Naive thymus-derived CD4-positive, alpha-beta T cell (primary cell): Measurements from ENCODE around the gene MLLT11. TPM values are rescaled to one million over a fixed set of nuclear protein-coding genes. Genes with fewer than 3 reads are reported as not detected.
A peak's percentile ranks its signal among the peaks of the same experiment; 100 is the strongest.

Source experiments
- ATAC-seq: fragments of 150-1000 bp; cut with Tn5 transposase; 2 replicates; pipeline ENCODE4 v1.10.0; 2021; ENCODE audit warnings: mild to moderate bottlenecking, moderate library complexity
- CTCF ChIA-PET: fragments of 350-600 bp; sonication (Branson Sonifier 250); formaldehyde crosslinking; loops from one replicate; lab custom pipeline; 2021; ENCODE audit warnings: antibody characterized with exemption; lab: Charles Lee
- POLR2A ChIA-PET: fragments of 350-600 bp; sonication (Branson Sonifier 250); formaldehyde crosslinking; loops from one replicate; lab custom pipeline; 2021; ENCODE audit warnings: antibody characterized with exemption, inconsistent platforms; lab: Charles Lee
- DNase-seq, 9 donors: peaks; one replicate each; pipeline versions ENCODE4 v3.0.0 to v3.0.0-alpha.2; 2020 to 2022; ENCODE audit warnings: mixed read lengths in 1 of 9
- H3K27ac ChIP-seq: one replicate; pipeline ENCODE4 v1.7.0; 2013; ENCODE audit warnings: mild to moderate bottlenecking, low read depth, low read length, moderate library complexity
- H3K27me3 ChIP-seq, 2 donors: one replicate each; pipeline ENCODE4 v1.7.0; 2013; ENCODE audit warnings: low read length in 2 of 2, mild to moderate bottlenecking in 2 of 2, moderate library complexity in 2 of 2; ENCODE audit not compliant: control insufficient read depth in 2 of 2, insufficient read depth in 2 of 2
- H3K36me3 ChIP-seq, 3 experiments: 1 replicate in 2 of 3; 2 replicates in 1 of 3; pipeline ENCODE4 v1.7.0; 2013; ENCODE audit warnings: low read length in 3 of 3, mild to moderate bottlenecking in 3 of 3, moderate library complexity in 1 of 3; ENCODE audit not compliant: insufficient read depth in 3 of 3, control insufficient read depth in 2 of 3
- H3K4me1 ChIP-seq, 2 donors: one replicate each; pipeline ENCODE4 v1.7.0; 2013; ENCODE audit warnings: low read length in 2 of 2, mild to moderate bottlenecking in 2 of 2, moderate library complexity in 1 of 2; ENCODE audit not compliant: control insufficient read depth in 2 of 2, insufficient read depth in 2 of 2
- H3K4me3 ChIP-seq: 2 replicates; pipeline ENCODE4 v1.7.0; 2013; ENCODE audit warnings: mild to moderate bottlenecking, low read length
- H3K9me3 ChIP-seq, 3 experiments: 1 replicate in 2 of 3; 2 replicates in 1 of 3; pipeline ENCODE4 v1.7.0; 2013; ENCODE audit warnings: low read length in 3 of 3; ENCODE audit not compliant: control insufficient read depth in 2 of 3
- H3K27ac Mint-ChIP-seq, 9 donors: one replicate each; pipeline ENCODE4 v1.8.0; 2020 to 2022; ENCODE audit warnings: mixed read lengths in 9 of 9, mild to moderate bottlenecking in 8 of 9, moderate library complexity in 5 of 9, inconsistent platforms in 2 of 9
- H3K27me3 Mint-ChIP-seq, 5 donors: one replicate each; pipeline ENCODE4 v1.8.0; 2021 to 2022; ENCODE audit warnings: mixed read lengths in 5 of 5, mild to moderate bottlenecking in 1 of 5
- H3K36me3 Mint-ChIP-seq, 5 donors: one replicate each; pipeline ENCODE4 v1.8.0; 2020 to 2022; ENCODE audit warnings: mixed read lengths in 5 of 5, mild to moderate bottlenecking in 3 of 5, inconsistent platforms in 1 of 5
- H3K4me1 Mint-ChIP-seq, 7 donors: one replicate each; pipeline ENCODE4 v1.8.0; 2020 to 2022; ENCODE audit warnings: mixed read lengths in 7 of 7, mild to moderate bottlenecking in 3 of 7, inconsistent platforms in 1 of 7
- H3K4me3 Mint-ChIP-seq, 10 donors: one replicate each; pipeline ENCODE4 v1.8.0; 2020 to 2022; ENCODE audit warnings: mild to moderate bottlenecking in 10 of 10, mixed read lengths in 10 of 10, moderate library complexity in 6 of 10, inconsistent platforms in 2 of 10
- H3K9me3 Mint-ChIP-seq, 11 donors: one replicate each; pipeline ENCODE4 v1.8.0; 2020 to 2022; ENCODE audit warnings: mixed read lengths in 11 of 11, mild to moderate bottlenecking in 4 of 11, inconsistent platforms in 1 of 11, moderate library complexity in 1 of 11
- intact Hi-C, 2 donors: fragments of 100-400 bp; cut with micrococcal nuclease; formaldehyde crosslinking; loops; one replicate each; pipeline ENCODE4 v1.15.1; 2023
- polyA plus RNA-seq, 2 donors: library from polyadenylated mRNA; unstranded; fragments of 300-500 nt; fragmentation: Illumina TruSeq; gene quantifications; one replicate each; pipeline ENCODE4 v1.2.3, GENCODE V29; 2021
- total RNA-seq, 6 experiments: library from RNA in 5 of 6; stranded (reverse) in 5 of 6; gene quantifications; 1 replicate in 5 of 6; 2 replicates in 1 of 6; pipeline ENCODE4 v1.2.3 and lab custom pipeline; 2021 to 2026

MLLT11 gene
- total and polyA plus RNA-seq, 7 experiments from 2014 or later, result 3.3 to 6.0 (median 4.6) TPM

GRCh38 chr1:151113877-151114276 lies 53.7 kb downstream of the MLLT11 start:
- intact Hi-C loops, result no loop called here
- peak overlapping the region in 1 of 9 donors; percentile 33 for H3K27ac Mint-ChIP-seq
- H3K4me1 ChIP-seq, result no peaks in the 10 kb centered on the region
- no peak for ATAC-seq
- H3K9me3 Mint-ChIP-seq, result no peaks in the 10 kb centered on the region
- H3K36me3 ChIP-seq, result peaks cover 0 to 29% (median 4%) of the 10 kb centered on the region in 3 experiments
- H3K36me3 Mint-ChIP-seq, result peaks cover 6 to 13% (median 11%) of the 10 kb centered on the region in 5 donors
- H3K4me1 Mint-ChIP-seq, result no peaks in the 10 kb centered on the region
- no peaks in the 10 kb centered on the region for H3K9me3 ChIP-seq
- H3K4me3 ChIP-seq, result no peak overlapping the region
- CTCF ChIA-PET, result interaction anchor here (0.6 to 1.3 kb wide), 3 partner anchors 138 to 214 kb away, joined by 4 to 6 read pairs (median 5); no protein-coding TSS in a partner anchor
- no peak overlapping the region for H3K27ac ChIP-seq
- no peaks in the 10 kb centered on the region for H3K27me3 Mint-ChIP-seq
- POLR2A ChIA-PET, result interaction anchor here (0.7 kb wide), 1 partner anchor 41 kb away, joined by 4 read pairs; no protein-coding TSS in a partner anchor
- DNase-seq, result no peak
- H3K4me3 Mint-ChIP-seq, result no peak overlapping the region
- no peaks in the 10 kb centered on the region for H3K27me3 ChIP-seq

Other genes starting within 250 kb of the MLLT11 start
- 10 to 100 TPM; 29.4 to 48.4 (median 38.3) TPM for gene ARNT, start 183.8 kb upstream of the MLLT11 start, total RNA-seq
- 10 to 100 TPM; 21.3 to 31.4 TPM for gene ARNT, start 183.8 kb upstream of the MLLT11 start, polyA plus RNA-seq
- gene CTXND2, start 173.3 kb upstream of the MLLT11 start, total RNA-seq, result not detected
- not detected for gene CTXND2, start 173.3 kb upstream of the MLLT11 start, polyA plus RNA-seq
- 10 to 100 TPM; 57.3 to 94.9 (median 61.7) TPM for gene SETDB1, start 134.0 kb upstream of the MLLT11 start, total RNA-seq
- 10 to 100 TPM; 13.4 to 16.7 TPM for gene SETDB1, start 134.0 kb upstream of the MLLT11 start, polyA plus RNA-seq
- gene CERS2, start 85.6 kb upstream of the MLLT11 start, total RNA-seq, result 100 to 1,000 TPM; 101 to 169 (median 136) TPM
- gene CERS2, start 85.6 kb upstream of the MLLT11 start, polyA plus RNA-seq, result 100 to 1,000 TPM; 109 to 179 TPM
- not detected for gene ANXA9, start 78.1 kb upstream of the MLLT11 start, total RNA-seq
- under 1 TPM; 0.17 to 0.38 TPM for gene ANXA9, start 78.1 kb upstream of the MLLT11 start, polyA plus RNA-seq
- 10 to 100 TPM; 24.6 to 53.4 (median 29.9) TPM for gene MINDY1, start 53.5 kb upstream of the MLLT11 start, total RNA-seq
- gene MINDY1, start 53.5 kb upstream of the MLLT11 start, polyA plus RNA-seq, result 10 to 100 TPM; 12.8 to 33.1 TPM
- 10 to 100 TPM; 13.3 to 41.8 (median 17.2) TPM for gene PRUNE1, start 51.9 kb upstream of the MLLT11 start, total RNA-seq
- 10 to 100 TPM; 54.6 to 68.8 TPM for gene PRUNE1, start 51.9 kb upstream of the MLLT11 start, polyA plus RNA-seq
- gene BNIPL, start 23.8 kb upstream of the MLLT11 start, total RNA-seq, result 1 to 10 TPM in 4 of 5 experiments, under 1 TPM in 1; 0.37 to 9.4 (median 1.9) TPM
- gene BNIPL, start 23.8 kb upstream of the MLLT11 start, polyA plus RNA-seq, result under 1 TPM; 0.08 to 0.17 TPM
- gene C1orf56, start 12.6 kb upstream of the MLLT11 start, total RNA-seq, result 1 to 10 TPM in 2 of 5 experiments, under 1 TPM in 3; 0.64 to 3.2 (median 0.82) TPM
- gene C1orf56, start 12.6 kb upstream of the MLLT11 start, polyA plus RNA-seq, result 1 to 10 TPM; 3.5 to 4.3 TPM
- gene CDC42SE1, start 775 bp upstream of the MLLT11 start, total RNA-seq, result 100 to 1,000 TPM; 362 to 516 (median 425) TPM
- 100 to 1,000 TPM in 1 of 2 donors, 10 to 100 TPM in 1; 85.6 to 111 TPM for gene CDC42SE1, start 775 bp upstream of the MLLT11 start, polyA plus RNA-seq
- gene GABPB2, start 10.4 kb downstream of the MLLT11 start, total RNA-seq, result 10 to 100 TPM; 13.7 to 42.2 (median 32.2) TPM
- 10 to 100 TPM in 1 of 2 donors, 1 to 10 TPM in 1; 9.6 to 17.8 TPM for gene GABPB2, start 10.4 kb downstream of the MLLT11 start, polyA plus RNA-seq
- gene SEMA6C, start 86.2 kb downstream of the MLLT11 start, total RNA-seq, result 10 to 100 TPM in 2 of 5 experiments, 1 to 10 TPM in 3; 2.5 to 12.4 (median 4.7) TPM
- 1 to 10 TPM in 1 of 2 donors, under 1 TPM in 1; 0.56 to 2.6 TPM for gene SEMA6C, start 86.2 kb downstream of the MLLT11 start, polyA plus RNA-seq
- 10 to 100 TPM in 4 of 5 experiments, 1 to 10 TPM in 1; 3.1 to 59.4 (median 37.6) TPM for gene TNFAIP8L2, start 96.3 kb downstream of the MLLT11 start, total RNA-seq
- gene TNFAIP8L2, start 96.3 kb downstream of the MLLT11 start, polyA plus RNA-seq, result 10 to 100 TPM; 17.1 to 77.3 TPM
- gene LYSMD1, start 105.5 kb downstream of the MLLT11 start, total RNA-seq, result 1 to 10 TPM; 1.4 to 3.3 (median 2.3) TPM
- gene LYSMD1, start 105.5 kb downstream of the MLLT11 start, polyA plus RNA-seq, result under 1 TPM; 0.35 to 0.48 TPM
- gene SCNM1, start 105.7 kb downstream of the MLLT11 start, total RNA-seq, result 10 to 100 TPM; 37.1 to 73.1 (median 57.1) TPM
- gene SCNM1, start 105.7 kb downstream of the MLLT11 start, polyA plus RNA-seq, result 10 to 100 TPM; 68.1 to 72.3 TPM
- 1 to 10 TPM; 2.5 to 5.4 (median 4.4) TPM for gene TMOD4, start 115.6 kb downstream of the MLLT11 start, total RNA-seq
- under 1 TPM in 1 of 2 donors, not detected in 1; 0.73 TPM for gene TMOD4, start 115.6 kb downstream of the MLLT11 start, polyA plus RNA-seq
- gene VPS72, start 129.8 kb downstream of the MLLT11 start, total RNA-seq, result 10 to 100 TPM; 35.1 to 82.0 (median 63.9) TPM
- 10 to 100 TPM; 63.4 to 85.3 TPM for gene VPS72, start 129.8 kb downstream of the MLLT11 start, polyA plus RNA-seq
- 10 to 100 TPM; 56.9 to 76.5 (median 59.5) TPM for gene PIP5K1A, start 138.2 kb downstream of the MLLT11 start, total RNA-seq
- 10 to 100 TPM; 11.7 to 23.1 TPM for gene PIP5K1A, start 138.2 kb downstream of the MLLT11 start, polyA plus RNA-seq
- gene PSMD4, start 194.3 kb downstream of the MLLT11 start, total RNA-seq, result 100 to 1,000 TPM in 3 of 5 experiments, 10 to 100 TPM in 2; 72.0 to 193 (median 126) TPM
- gene PSMD4, start 194.3 kb downstream of the MLLT11 start, polyA plus RNA-seq, result 100 to 1,000 TPM; 239 to 258 TPM
- 10 to 100 TPM; 30.4 to 38.1 (median 32.3) TPM for gene ZNF687, start 221.9 kb downstream of the MLLT11 start, total RNA-seq
- 1 to 10 TPM; 1.1 to 1.5 TPM for gene ZNF687, start 221.9 kb downstream of the MLLT11 start, polyA plus RNA-seq